Glutamatergic neuron (in vitro differentiated cells): ENCODE results near the gene ZNF646. TPM values are rescaled to one million over a fixed set of nuclear protein-coding genes. Genes with fewer than 3 reads are reported as not detected.

ENCODE experiments used
- DNase-seq: peaks from one replicate; pipeline ENCODE4 v3.0.0; 2022
- H3K27ac Mint-ChIP-seq: one replicate; pipeline ENCODE4 v1.8.0; 2020; ENCODE audit warnings: mild to moderate bottlenecking, mixed read lengths, inconsistent platforms; ENCODE audit not compliant: unreplicated experiment
- H3K27me3 Mint-ChIP-seq: one replicate; pipeline ENCODE4 v1.8.0; 2020; ENCODE audit warnings: mild to moderate bottlenecking, moderate library complexity, mixed read lengths, inconsistent platforms; ENCODE audit not compliant: unreplicated experiment
- H3K36me3 Mint-ChIP-seq: one replicate; pipeline ENCODE4 v1.8.0; 2020; ENCODE audit warnings: mild to moderate bottlenecking, mixed read lengths, inconsistent platforms; ENCODE audit not compliant: unreplicated experiment
- H3K4me1 Mint-ChIP-seq: one replicate; pipeline ENCODE4 v1.8.0; 2020; ENCODE audit warnings: mild to moderate bottlenecking, low read depth, mixed read lengths, inconsistent platforms; ENCODE audit not compliant: unreplicated experiment
- H3K4me3 Mint-ChIP-seq: one replicate; pipeline ENCODE4 v1.8.0; 2020; ENCODE audit warnings: mild to moderate bottlenecking, mixed read lengths, inconsistent platforms; ENCODE audit not compliant: unreplicated experiment
- H3K9me3 Mint-ChIP-seq: one replicate; pipeline ENCODE4 v1.8.0; 2020; ENCODE audit warnings: mild to moderate bottlenecking, moderate library complexity, mixed read lengths, inconsistent platforms; ENCODE audit not compliant: unreplicated experiment
- CTCF ChIP-seq: fragments of 200-600 bp; sonication (generic); IDR thresholded peaks from one replicate; pipeline ENCODE4 v1.5.0; 2021; ENCODE audit not compliant: partially characterized antibody, unreplicated experiment
- total RNA-seq: library from RNA; stranded (reverse); fragmentation: NEBNext Ultra II Directional; extraction: Animal tissue kit (Norgen Biotek cat#: 25700); gene quantifications from one replicate; pipeline ENCODE4 v1.2.1, GENCODE V29; 2021; ENCODE audit not compliant: unreplicated experiment

The ZNF646 gene
- total RNA-seq, 1 donor from 2014 or later = 33.1 TPM

- Mint-ChIP-seq H3K36me3 (no peaks in the 10 kb centered on the region), H3K27ac (no peak overlapping the region), H3K9me3 (peaks cover 7% of the 10 kb centered on the region), H3K4me1 (peaks cover 6% of the 10 kb centered on the region), H3K4me3 (no peak overlapping the region), H3K27me3 (peaks cover 6% of the 10 kb centered on the region)
- TF ChIP-seq CTCF = no peak
- DNase-seq = no peak
Measured at GRCh38 chr16:31130336-31130891, 56.2 kb downstream of the ZNF646 start.

DNA sequence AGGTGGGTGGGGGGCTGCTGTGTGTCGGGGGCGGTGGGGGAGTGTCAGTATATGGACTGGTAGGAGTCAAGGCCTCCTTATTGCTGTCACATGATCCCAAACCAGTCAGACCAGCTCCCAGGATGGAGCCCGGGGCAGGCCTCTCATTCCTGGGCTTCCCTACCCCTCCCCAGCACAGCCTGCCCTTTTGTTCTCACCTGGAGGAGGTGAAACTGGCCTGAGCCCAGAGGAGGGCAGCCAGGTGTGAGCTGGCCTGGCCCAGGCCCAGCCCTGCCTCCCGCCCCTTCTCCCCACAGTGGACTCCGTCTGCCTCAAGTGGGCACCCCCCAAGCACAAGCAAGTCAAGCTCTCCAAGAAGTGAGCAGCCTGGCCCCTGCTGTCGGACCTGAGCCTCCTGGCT, 56.7 kb downstream of the ZNF646 start:
- H3K27ac Mint-ChIP-seq = no peak overlapping the region
- no peak overlapping the region for H3K4me3 Mint-ChIP-seq
- no peak for DNase-seq

GRCh38 chr16:31131416-31131815, 57.2 kb downstream of the ZNF646 start:
- H3K27me3 Mint-ChIP-seq = peaks cover 6% of the 10 kb centered on the region
- no peak overlapping the region for H3K4me3 Mint-ChIP-seq
- H3K27ac Mint-ChIP-seq = no peak overlapping the region
- no peak for TF ChIP-seq CTCF
- H3K9me3 Mint-ChIP-seq = peaks cover 4% of the 10 kb centered on the region
- H3K36me3 Mint-ChIP-seq = no peaks in the 10 kb centered on the region
- peaks cover 7% of the 10 kb centered on the region for H3K4me1 Mint-ChIP-seq
- DNase-seq = no peak

More for the DNA sequence above, 56.7 kb downstream of the ZNF646 start:
- Mint-ChIP-seq H3K27me3 (peaks cover 6% of the 10 kb centered on the region), H3K9me3 (peaks cover 5% of the 10 kb centered on the region), H3K36me3 (no peaks in the 10 kb centered on the region), H3K4me1 (peaks cover 7% of the 10 kb centered on the region)
- no peak for TF ChIP-seq CTCF

DNA sequence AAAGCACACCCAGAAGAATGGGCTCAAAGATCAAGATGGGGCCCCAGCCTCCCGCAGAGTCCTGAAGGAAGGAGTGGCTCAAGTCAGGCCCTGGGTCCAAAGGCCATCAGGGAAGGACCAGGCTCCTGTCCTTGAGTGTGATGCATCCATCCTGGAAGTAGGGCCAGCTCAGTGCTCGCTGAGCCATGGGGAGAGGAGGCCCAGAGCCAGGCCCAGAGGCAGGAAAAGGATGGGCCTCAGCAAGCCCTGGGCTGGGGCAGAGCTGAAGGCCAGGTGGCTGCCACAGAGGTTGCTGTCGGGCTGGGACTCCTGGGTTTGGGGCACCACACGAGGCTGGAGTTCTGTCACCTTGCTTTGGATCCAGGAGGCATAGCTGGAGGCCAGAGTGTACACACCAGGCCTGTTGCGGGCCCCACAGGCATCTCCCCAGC, 57.6 kb downstream of the ZNF646 start:
- TF ChIP-seq CTCF = no peak
- peaks cover 7% of the 10 kb centered on the region for H3K4me1 Mint-ChIP-seq

GRCh38 chr16:31132303-31132979, 58.2 kb downstream of the ZNF646 start:
- Mint-ChIP-seq H3K27ac (no peak overlapping the region), H3K4me1 (peaks cover 7% of the 10 kb centered on the region), H3K4me3 (no peak overlapping the region), H3K36me3 (no peaks in the 10 kb centered on the region), H3K9me3 (peaks cover 4% of the 10 kb centered on the region), H3K27me3 (peaks cover 6% of the 10 kb centered on the region)
- TF ChIP-seq CTCF = no peak
- DNase-seq = no peak

More for the DNA sequence above, 57.6 kb downstream of the ZNF646 start:
- H3K4me3 Mint-ChIP-seq = no peak overlapping the region
- DNase-seq = no peak
- no peak overlapping the region for H3K27ac Mint-ChIP-seq
- H3K36me3 Mint-ChIP-seq = no peaks in the 10 kb centered on the region
- H3K27me3 Mint-ChIP-seq = peaks cover 6% of the 10 kb centered on the region
- H3K9me3 Mint-ChIP-seq = peaks cover 4% of the 10 kb centered on the region
